HG02763 (cell line): Measurements from ENCODE around the gene CCDC196.

Experiments used
- ATAC-seq: cut with Tn5 transposase; IDR thresholded peaks from one replicate; pipeline ENCODE4 v1.9.1; 2021; ENCODE audit warnings: mild to moderate bottlenecking, moderate library complexity; ENCODE audit not compliant: unreplicated experiment

CCDC196 gene

GRCh38 chr14:66485910-66486421, at the start of gene CCDC196:
CCDC196 (plus strand) TSS chr14:66486371; CDS start chr14:66486503, 132 bp downstream.
- no peak for ATAC-seq

GRCh38 chr14:66440801-66441200, 45.4 kb upstream of the CCDC196 start:
- ATAC-seq, result no peak

DNA sequence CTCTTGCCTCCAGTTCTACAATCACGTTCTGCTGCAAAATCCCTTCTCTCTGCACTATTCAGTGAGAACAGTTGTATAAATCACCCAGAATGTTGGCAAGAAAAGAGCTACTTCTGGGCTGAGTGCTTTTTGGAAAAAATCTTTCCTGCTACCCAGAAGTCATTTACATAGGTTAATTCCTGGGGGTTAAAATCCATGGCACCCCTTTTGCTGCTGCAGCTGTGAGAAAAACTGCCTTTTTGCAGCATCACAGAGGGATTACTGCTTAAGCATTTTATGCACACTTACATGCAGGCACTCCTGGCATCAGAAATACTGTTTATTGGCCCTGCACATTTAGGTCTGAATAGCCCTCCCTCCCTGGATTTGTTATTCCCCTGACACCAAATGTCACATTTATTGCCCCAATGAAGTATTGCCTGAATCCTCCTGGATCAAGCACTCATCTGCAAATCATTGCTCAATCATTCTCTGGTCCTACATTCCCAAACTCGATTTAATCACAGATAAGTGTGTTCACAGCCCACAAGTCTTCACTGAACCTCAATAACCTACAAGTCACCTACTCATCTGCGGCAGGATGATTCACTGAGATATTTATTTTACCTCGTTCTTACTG, 43.1 kb upstream of the CCDC196 start:
- no peak for ATAC-seq

- no peak for ATAC-seq
Measured at GRCh38 chr14:66443785-66444184, 42.4 kb upstream of the CCDC196 start.

- ATAC-seq, result no peak
Measured at GRCh38 chr14:66444271-66444927, 41.8 kb upstream of the CCDC196 start.

DNA sequence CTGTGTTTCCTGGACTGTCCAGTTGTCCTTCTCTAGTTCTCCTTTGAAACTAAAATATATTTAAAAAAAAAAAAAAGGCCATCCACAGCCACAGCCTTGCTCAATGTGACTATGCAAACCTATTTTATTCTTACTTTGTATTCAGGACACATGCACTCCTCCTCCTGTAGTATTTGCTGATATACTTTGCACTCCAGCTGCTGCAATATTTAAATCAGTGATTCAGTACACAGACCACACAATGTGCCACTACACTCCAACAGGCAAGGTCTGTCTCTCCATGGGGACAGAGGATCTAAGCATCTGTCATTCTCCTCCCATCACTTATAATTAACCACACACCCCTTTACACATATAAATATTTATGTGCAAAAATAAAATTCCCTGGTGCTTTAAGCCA, 40.2 kb upstream of the CCDC196 start:
- no peak for ATAC-seq

DNA sequence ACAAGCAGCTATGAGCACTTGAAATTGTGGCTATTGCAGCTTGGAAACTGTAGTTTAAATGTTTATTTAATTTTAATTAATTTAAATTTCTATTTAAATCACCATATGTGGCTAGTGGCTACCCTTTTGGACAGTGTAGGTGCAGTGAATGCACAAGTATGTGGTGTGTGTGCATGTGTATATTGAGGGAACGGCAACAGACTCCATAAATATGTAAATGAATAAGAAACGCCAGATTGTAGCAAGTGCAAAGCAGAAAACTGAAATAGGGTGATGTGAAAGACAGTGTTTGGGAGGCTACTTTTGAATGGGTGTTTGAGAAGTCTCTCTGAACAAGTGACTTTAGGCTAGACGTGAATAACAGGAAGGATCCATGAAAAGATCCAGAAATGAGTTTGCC, 32.7 kb upstream of the CCDC196 start:
- no peak for ATAC-seq

- ATAC-seq, result no peak
Measured at GRCh38 chr14:66459603-66460002, 26.6 kb upstream of the CCDC196 start.

GRCh38 chr14:66464261-66464660, 21.9 kb upstream of the CCDC196 start:
- no peak for ATAC-seq

DNA sequence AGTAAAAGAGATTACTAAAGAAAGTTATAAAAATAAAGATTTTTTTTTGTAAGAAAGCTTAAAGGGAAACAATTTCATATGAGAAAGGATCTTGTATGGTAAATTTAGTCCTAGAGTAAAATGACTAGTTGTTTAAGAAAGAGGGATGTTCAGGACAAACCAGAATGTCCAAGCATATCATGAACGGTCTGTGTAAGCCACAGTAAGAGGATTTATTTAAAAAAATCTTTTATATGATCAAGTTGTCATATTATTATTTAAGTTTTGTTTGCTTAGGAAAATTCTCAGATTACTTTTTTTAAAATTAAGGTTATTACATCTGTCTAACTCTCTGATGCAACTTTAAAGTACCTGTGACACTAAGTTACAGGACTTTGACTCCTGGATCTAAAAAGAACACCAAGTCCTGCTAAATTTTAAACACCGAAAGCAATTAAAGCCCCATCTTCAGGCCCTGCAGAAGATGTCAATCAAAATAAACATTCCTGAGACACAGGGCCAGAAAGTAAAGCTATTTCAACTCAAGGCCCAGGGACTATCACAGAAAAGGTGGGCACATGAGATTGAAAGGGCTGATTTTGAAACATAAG, 17.3 kb upstream of the CCDC196 start:
- no peak for ATAC-seq

- ATAC-seq, result no peak
Measured at GRCh38 chr14:66471584-66471983, 14.6 kb upstream of the CCDC196 start.

DNA sequence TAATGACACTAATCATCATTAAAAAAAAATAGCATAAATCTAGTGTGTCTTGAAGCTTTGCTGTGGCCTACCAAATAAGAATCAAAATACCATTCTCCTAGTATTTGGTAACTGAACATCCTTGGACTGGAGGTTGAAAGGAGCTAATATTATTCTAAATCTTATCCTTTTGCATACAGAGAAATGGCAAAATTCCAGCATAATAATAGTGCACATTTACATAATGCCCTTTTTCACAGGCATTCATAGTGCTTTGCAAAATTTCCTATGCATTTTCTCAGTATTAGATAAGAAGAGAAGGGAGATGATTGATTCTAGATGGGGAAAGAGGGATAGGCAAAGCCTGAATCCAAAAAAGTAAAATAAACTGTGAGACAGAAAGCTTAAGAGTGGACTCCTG, 13.9 kb upstream of the CCDC196 start:
- no peak for ATAC-seq

DNA sequence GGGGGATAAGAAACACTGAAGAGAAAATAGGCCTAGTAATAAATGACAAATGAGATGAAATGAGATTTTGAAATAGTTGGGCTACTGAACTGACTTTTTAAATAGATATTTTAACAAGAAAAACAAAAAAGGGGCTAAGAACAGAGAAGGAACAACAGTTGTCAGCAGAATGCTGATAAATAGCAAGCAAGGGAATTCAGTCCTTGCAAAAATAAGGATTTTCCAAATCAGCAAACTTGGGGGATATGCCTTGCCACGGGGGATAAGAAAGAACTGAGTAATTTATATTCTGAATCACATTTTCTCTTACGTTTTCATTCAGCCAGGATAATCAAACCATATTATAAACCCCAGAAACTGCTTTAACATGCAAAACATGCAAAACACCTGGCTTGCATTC, 12.9 kb upstream of the CCDC196 start:
- ATAC-seq, result no peak

DNA sequence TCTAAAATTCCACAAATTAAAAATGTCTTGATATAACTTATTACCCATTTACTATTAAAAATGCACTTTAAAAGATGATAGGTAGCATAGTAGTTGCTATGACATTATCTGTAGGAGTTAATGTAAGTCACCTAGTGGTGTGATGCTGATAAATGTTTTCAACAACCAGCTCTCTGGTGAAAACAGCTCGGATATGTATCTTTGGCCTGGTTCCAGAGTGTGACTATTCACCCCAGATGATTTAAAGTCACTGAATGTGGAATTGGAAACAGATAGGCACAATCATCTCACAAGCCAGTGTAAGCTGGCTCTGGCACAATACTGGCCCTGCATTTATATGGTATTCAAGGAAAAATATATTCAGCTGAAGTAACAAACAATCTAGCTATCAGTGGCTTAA, 9.2 kb upstream of the CCDC196 start:
- no peak for ATAC-seq

- ATAC-seq, result no peak
Measured at GRCh38 chr14:66477567-66477966, 8.6 kb upstream of the CCDC196 start.

DNA sequence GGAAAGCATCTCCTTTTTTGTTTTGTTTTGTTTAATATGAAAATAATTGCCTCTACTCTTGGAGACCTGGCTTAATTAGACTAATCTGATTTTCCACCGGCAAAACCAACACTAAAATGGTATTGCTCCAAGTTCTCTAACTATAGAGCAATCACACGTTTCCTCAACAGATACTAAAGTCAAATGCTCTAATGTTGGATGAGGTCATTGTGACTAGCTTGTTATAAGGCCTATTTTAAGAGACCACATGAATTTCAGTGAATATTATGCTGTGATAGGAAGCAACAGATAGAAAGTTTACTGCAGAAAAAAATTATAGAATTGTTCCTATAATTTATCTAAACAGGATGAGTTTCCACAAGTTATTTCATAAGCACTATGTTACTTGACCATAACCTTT, 3.3 kb upstream of the CCDC196 start:
- ATAC-seq, result no peak

- no peak for ATAC-seq
Measured at GRCh38 chr14:66483322-66483721, 2.8 kb upstream of the CCDC196 start.

GRCh38 chr14:66485029-66485428, 1.1 kb upstream of the CCDC196 start:
- no peak for ATAC-seq

GRCh38 chr14:66487164-66487563, 993 bp downstream of the CCDC196 start:
- no peak for ATAC-seq

DNA sequence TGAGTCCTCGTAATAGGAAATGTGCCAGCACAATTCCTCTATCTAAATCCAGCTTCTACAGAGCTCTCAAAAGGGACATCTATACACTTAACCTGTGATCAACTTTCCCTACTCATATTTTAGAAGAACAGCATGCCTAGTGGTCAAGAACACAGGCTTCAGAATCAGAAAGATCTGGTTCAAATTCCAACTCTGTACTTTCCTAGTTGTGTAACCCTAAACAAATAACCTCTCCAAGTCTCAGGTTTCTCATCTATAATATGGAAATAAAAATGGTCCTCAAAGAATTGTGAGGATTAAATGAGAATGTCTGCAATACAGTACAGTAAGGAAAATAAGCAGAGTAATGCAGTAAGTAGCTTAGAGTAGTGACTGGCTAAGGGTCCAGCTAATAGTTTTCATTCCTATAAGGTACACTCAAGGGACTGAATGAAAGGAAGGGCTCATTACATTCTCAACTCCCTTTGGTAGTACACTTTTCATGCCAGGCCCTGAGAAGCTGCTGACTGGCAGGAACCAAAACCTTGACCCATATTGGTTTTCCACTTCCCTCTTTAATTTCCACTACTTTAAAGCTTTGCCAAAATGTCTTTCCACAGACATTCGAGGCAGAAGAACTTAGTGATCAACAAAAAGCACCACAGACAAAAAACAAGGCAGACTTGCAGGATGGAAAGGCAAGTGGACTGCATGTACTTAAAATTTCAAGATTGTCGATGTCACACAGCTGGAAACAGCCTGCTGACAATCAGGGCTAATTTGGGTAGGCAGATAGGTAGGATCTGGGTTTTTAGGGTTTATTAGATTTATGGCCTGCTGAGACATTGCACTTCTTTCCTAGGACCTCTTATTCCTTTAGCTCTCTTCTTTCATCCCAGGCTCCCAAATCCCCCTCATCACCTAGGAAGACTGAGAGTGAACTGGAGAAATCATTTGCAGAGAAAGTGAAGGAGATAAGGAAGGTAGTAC, 4.3 kb downstream of the CCDC196 start:
- ATAC-seq, result no peak

- no peak for ATAC-seq
Measured at GRCh38 chr14:66493750-66494149, 7.6 kb downstream of the CCDC196 start.
